Lower leg skin (tissue), 3 donors: ENCODE measurements around the gene C19orf67.

ENCODE experiments used
- POLR2A ChIP-seq, 2 donors: fragments of 450-650 bp; IDR thresholded peaks; one replicate each; pipeline ENCODE4 v1.6.1; 2016 to 2017; ENCODE audit warnings: antibody characterized with exemption in 2 of 2, mild to moderate bottlenecking in 1 of 2, moderate library complexity in 1 of 2
- TF ChIP-seq, protein P1 (sequence below), 3 donors: fragments of 450-650 bp; IDR thresholded peaks; one replicate each; pipeline ENCODE4 v1.5.1; 2016; ENCODE audit warnings: antibody characterized with exemption in 3 of 3, mild to moderate bottlenecking in 3 of 3, moderate library complexity in 2 of 3

DNA sequence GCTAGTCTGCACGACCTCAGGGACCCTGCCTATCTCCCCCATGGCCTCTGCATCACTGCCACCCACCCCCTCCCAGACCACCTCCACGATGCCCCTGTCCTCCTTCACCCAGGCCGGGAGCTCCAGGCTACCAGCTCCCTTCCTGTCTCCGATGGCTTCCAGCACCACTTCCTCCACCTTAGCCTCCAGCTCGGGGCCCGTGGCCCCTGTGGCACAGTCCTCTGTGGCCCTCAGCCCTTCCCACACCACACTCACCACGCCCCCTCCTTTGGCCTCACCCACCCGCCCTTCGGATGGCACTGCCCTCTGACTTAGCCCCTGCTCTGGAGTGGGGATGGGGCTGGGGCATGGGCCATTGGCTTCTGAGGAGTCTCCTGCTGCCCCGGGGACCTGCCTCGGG lies 30.9 kb downstream of the C19orf67 start:
- TF ChIP-seq, protein P1, sequence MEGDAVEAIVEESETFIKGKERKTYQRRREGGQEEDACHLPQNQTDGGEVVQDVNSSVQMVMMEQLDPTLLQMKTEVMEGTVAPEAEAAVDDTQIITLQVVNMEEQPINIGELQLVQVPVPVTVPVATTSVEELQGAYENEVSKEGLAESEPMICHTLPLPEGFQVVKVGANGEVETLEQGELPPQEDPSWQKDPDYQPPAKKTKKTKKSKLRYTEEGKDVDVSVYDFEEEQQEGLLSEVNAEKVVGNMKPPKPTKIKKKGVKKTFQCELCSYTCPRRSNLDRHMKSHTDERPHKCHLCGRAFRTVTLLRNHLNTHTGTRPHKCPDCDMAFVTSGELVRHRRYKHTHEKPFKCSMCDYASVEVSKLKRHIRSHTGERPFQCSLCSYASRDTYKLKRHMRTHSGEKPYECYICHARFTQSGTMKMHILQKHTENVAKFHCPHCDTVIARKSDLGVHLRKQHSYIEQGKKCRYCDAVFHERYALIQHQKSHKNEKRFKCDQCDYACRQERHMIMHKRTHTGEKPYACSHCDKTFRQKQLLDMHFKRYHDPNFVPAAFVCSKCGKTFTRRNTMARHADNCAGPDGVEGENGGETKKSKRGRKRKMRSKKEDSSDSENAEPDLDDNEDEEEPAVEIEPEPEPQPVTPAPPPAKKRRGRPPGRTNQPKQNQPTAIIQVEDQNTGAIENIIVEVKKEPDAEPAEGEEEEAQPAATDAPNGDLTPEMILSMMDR (IDR thresholded peaks at IDR 0.05): no peak
- TF ChIP-seq POLR2A (IDR thresholded peaks at IDR 0.05): no peak
